T-helper 1 cell treated with Interleukin-12 subunit alpha and Interleukin-12 subunit beta and Interleukin-4 antibody, amounts not matched to agents 30 μg/mL and 1 μg/mL, for 36 hours (primary cell): ENCODE results near the gene FLOT2.
"Not testable (repeated sequence)": the region's sequence is repeated elsewhere in the genome, so short reads cannot be mapped to it uniquely, and the experiment has no call there.

Experiments
- H3K27ac Mint-ChIP-seq: one replicate; pipeline ENCODE4 v1.8.0; 2021; ENCODE audit warnings: mild to moderate bottlenecking, mixed read lengths
- H3K27me3 Mint-ChIP-seq: one replicate; pipeline ENCODE4 v1.8.0; 2021; ENCODE audit warnings: low read depth, mixed read lengths
- H3K36me3 Mint-ChIP-seq: one replicate; pipeline ENCODE4 v1.8.0; 2021; ENCODE audit warnings: low read depth, mixed read lengths
- H3K4me1 Mint-ChIP-seq: one replicate; pipeline ENCODE4 v1.8.0; 2021; ENCODE audit warnings: low read depth, mixed read lengths
- H3K4me3 Mint-ChIP-seq: one replicate; pipeline ENCODE4 v1.8.0; 2021; ENCODE audit warnings: mild to moderate bottlenecking, moderate library complexity, mixed read lengths
- H3K9me3 Mint-ChIP-seq: one replicate; pipeline ENCODE4 v1.8.0; 2021; ENCODE audit warnings: mixed read lengths

FLOT2 gene

DNA sequence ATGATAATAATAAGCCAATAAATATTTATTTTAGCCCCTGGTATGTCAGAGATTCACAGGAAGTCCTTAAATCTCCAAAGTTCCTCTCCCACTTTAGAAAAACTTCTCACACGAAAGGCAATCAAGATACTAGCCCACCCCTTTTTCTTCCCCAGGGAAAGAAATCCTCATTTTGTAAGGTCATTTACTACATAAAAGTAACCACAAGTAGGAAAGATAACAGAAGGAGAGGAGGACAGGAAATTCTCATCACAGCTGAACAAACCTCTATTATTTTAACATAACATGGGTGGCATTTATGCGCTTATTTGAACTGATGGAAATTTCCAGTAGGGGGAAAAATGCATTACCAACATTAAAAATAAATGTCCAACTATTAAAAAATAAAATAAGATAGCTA lies 58.3 kb downstream of the FLOT2 start:
- Mint-ChIP-seq H3K9me3 (no peaks in the 10 kb centered on the region), H3K27ac (peak overlapping the region; percentile 61), H3K27me3 (no peaks in the 10 kb centered on the region), H3K36me3 (peaks cover 13% of the 10 kb centered on the region), H3K4me1 (peaks cover 21% of the 10 kb centered on the region), H3K4me3 (no peak overlapping the region)

DNA sequence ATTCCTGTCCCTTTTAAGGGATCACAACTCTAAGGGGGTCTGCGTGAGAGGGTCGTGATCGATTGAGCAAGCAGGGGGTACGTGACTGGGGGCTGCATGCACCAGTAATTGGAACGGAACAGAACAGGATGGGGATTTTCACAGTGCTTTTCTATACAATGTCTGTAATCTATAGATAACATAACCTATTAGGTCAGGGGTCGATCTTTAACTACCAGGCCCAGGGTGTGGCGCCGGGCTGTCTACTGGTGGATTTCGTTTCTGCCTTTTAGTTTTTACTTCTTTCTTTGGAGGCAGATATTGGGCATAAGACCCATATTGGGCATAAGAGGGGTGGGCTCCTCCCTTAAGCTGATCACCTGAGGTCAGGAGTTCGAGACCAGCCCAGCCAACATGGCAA lies 61.0 kb downstream of the FLOT2 start:
- H3K27me3 Mint-ChIP-seq, H3K9me3 Mint-ChIP-seq, H3K4me3 Mint-ChIP-seq, H3K27ac Mint-ChIP-seq: not testable (repeated sequence)
- Mint-ChIP-seq H3K4me1 (peaks cover 17% of the 10 kb centered on the region), H3K36me3 (peaks cover 16% of the 10 kb centered on the region)

DNA sequence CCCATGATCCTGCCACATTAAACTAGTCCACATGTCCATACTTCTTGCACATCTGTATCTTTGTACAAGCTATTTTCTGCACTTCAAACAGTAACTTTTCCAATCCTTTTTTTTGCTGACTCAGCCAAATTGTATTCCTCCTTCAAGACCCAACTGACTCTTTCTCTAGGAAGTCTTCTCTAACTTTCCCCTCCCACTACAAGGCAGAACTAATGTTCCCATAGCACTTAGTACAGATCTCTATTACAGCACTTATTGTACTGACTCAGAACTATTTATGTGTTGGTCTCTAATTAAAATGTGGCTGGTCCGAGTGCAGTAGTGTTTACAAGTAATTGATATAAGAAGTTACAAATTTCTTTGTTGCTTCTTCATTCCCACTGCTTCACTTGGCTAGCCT lies 63.1 kb downstream of the FLOT2 start:
- Mint-ChIP-seq H3K27ac (no peak overlapping the region), H3K27me3 (no peaks in the 10 kb centered on the region), H3K4me3 (no peak overlapping the region), H3K36me3 (peaks cover 16% of the 10 kb centered on the region), H3K9me3 (no peaks in the 10 kb centered on the region), H3K4me1 (peaks cover 10% of the 10 kb centered on the region)
